Prostate gland (tissue), 2 donors: ENCODE measurements around the gene S1PR1.

ENCODE experiments used
- CTCF ChIP-seq, 4 experiments: fragments of 200-600 bp in 2 of 4; fragments of 450-650 bp in 2 of 4; sonication (generic) in 2 of 4; IDR thresholded peaks; 1 replicate in 3 of 4; 2 replicates in 1 of 4; pipeline ENCODE4 v1.5.1; 2016 to 2019; ENCODE audit warnings: antibody characterized with exemption in 4 of 4, mild to moderate bottlenecking in 2 of 4, moderate library complexity in 2 of 4
- POLR2A ChIP-seq: fragments of 450-650 bp; IDR thresholded peaks from one replicate; pipeline ENCODE4 v1.6.1; 2016; ENCODE audit warnings: antibody characterized with exemption, mild to moderate bottlenecking
- POLR2AphosphoS5 ChIP-seq: sonication (generic); formaldehyde crosslinking; IDR thresholded peaks from one replicate; pipeline ENCODE4 v1.6.1; 2017; ENCODE audit warnings: antibody characterized with exemption

DNA sequence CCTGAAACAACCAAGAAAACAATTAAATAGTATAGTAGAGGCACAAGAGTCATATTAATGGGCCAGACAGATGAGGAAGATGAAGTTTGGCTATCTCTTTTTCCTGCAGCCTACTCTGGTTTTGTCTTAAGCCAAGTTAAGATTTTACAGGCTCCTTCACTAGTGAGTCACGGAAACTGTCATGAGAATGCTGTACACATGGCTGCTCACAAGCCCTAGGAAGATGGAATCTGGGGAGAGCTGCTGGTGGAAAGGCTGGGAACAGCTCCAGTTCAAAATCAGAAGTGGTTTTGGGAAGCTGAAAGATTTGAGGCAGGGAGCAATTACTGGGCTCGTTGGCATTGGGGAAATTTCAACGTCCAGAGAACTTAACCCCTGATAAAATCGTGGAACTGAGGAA, 46.4 kb upstream of the S1PR1 start:
- no peak for TF ChIP-seq CTCF (IDR thresholded peaks at IDR 0.05)
- no peak for TF ChIP-seq POLR2A
- TF ChIP-seq POLR2AphosphoS5 = no peak
